Duodenal mucosa (tissue), 2 donors: ENCODE results near the gene POMGNT1.

Source experiments
- H3K27ac ChIP-seq: one replicate; pipeline ENCODE4 v1.7.0; 2013; ENCODE audit warnings: low read depth, low read length
- H3K27me3 ChIP-seq, 2 donors: one replicate each; pipeline ENCODE4 v1.7.0; 2013; ENCODE audit warnings: low read length in 2 of 2, control low read depth in 1 of 2; ENCODE audit not compliant: insufficient read depth in 2 of 2, control insufficient read depth in 1 of 2
- H3K36me3 ChIP-seq, 2 donors: one replicate each; pipeline ENCODE4 v1.7.0; 2013; ENCODE audit warnings: low read length in 2 of 2, control low read depth in 1 of 2; ENCODE audit not compliant: insufficient read depth in 2 of 2, control insufficient read depth in 1 of 2
- H3K4me1 ChIP-seq, 2 donors: one replicate each; pipeline ENCODE4 v1.7.0; 2013; ENCODE audit warnings: low read length in 2 of 2, control low read depth in 1 of 2; ENCODE audit not compliant: insufficient read depth in 2 of 2, control insufficient read depth in 1 of 2
- H3K4me3 ChIP-seq, 2 donors: one replicate each; pipeline ENCODE4 v1.7.0; 2013; ENCODE audit warnings: low read length in 2 of 2, low read depth in 1 of 2
- H3K9ac ChIP-seq, 2 donors: one replicate each; pipeline ENCODE4 v1.7.0; 2013; ENCODE audit warnings: low read length in 2 of 2, low read depth in 1 of 2
- H3K9me3 ChIP-seq, 2 donors: one replicate each; pipeline ENCODE4 v1.7.0; 2013; ENCODE audit warnings: low read length in 2 of 2, control low read depth in 1 of 2; ENCODE audit not compliant: control insufficient read depth in 1 of 2

Gene POMGNT1

DNA sequence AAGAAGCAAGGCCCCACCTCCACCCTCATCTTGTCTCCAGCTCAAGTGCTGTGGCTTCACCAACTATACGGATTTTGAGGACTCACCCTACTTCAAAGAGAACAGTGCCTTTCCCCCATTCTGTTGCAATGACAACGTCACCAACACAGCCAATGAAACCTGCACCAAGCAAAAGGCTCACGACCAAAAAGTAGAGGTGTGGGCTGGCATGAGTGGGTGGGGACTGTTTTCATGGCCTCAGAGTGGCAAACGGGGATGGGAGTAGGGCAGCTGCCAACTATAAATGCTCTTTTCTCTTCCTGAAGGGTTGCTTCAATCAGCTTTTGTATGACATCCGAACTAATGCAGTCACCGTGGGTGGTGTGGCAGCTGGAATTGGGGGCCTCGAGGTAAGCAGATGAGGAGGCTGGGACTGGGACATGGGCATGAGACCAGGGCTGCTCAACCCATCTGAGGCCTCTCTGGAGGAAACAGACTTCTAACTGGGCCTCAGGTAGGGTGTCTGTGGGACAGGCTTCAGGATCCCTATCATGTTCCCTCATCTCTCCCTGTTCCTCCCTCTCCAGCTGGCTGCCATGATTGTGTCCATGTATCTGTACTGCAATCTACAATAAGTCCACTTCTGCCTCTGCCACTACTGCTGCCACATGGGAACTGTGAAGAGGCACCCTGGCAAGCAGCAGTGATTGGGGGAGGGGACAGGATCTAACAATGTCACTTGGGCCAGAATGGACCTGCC is 13.1 kb downstream of the POMGNT1 start:
- Histone ChIP-seq H3K4me3 (no peak overlapping the region), H3K4me1 (peaks cover 72 to 78% of the 10 kb centered on the region in 2 donors), H3K9me3 (no peaks in the 10 kb centered on the region), H3K27ac (peak overlapping the region; percentile 82), H3K27me3 (no peaks in the 10 kb centered on the region), H3K36me3 (peaks cover 9 to 14% of the 10 kb centered on the region in 2 donors), H3K9ac (peak overlapping the region in 1 of 2 donors; percentile 22)

DNA sequence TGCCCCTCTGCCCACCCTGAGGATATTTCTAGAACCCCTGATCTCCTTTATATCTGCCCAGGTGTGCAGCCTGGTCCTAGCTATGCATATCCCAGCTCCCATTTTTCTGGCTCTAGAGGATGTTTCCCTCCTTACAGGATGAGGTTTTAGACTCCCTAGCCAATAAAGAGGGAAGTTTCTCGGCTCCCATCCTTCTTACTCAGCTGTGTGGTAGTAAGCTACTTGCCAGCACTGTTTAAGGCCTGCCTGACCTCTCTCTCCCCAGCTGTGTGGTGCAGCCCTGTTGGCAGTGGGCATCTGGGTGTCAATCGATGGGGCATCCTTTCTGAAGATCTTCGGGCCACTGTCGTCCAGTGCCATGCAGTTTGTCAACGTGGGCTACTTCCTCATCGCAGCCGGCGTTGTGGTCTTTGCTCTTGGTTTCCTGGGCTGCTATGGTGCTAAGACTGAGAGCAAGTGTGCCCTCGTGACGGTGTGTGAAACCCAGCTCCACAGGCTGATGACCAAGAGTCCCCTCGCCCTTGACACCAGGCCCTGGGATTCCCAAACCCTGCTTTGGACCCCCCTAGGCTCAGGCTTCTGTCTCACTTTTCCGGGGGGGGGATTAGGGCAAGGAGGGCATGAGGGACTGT is 14.2 kb downstream of the POMGNT1 start:
- H3K4me1 ChIP-seq = peaks cover 81 to 84% of the 10 kb centered on the region in 2 donors
- H3K36me3 ChIP-seq = peaks cover 5 to 7% of the 10 kb centered on the region in 2 donors
- peak overlapping the region; percentile 82 for H3K27ac ChIP-seq
- H3K9ac ChIP-seq = peak overlapping the region; percentile 55 to 71
- no peaks in the 10 kb centered on the region for H3K27me3 ChIP-seq
- H3K9me3 ChIP-seq = no peaks in the 10 kb centered on the region
- H3K4me3 ChIP-seq = peak overlapping the region; percentile 9 to 16

DNA sequence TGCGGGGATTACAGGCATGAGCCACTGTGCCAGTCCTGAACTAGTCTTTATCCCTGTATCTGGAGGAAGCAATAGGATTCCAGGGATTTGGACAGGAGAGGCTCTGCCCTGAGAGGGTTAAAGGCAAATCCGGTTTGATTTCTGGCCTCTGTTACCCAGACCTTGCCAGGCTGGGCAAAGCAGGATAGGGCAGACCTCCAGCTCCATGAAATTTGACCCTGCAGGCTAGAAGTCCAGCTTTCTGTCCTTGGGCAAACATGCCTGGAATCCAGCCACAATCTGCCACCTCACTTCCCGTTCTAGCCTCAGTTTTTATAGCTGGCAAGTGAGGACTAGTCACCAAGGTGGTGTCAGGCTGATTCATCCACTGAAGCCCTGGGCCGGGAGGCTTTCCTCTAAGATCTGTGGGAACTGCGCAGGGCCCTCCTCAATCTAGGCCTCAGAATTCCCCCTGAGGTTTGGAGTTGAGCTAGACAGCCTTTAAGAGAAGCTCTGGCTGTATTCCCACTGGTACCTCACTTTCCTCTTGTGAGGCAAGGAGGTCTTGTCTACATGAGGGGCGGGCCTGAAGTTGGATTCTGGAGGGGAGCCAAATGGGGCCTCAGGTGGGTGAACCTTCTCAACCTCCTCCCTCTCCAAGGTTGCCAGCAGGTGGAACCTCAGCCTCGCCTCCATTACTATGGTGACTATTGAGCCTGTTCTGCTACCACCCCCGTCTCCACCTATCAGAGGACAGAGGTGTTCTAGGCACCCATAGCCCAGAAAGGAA is 15.0 kb downstream of the POMGNT1 start:
- no peaks in the 10 kb centered on the region for H3K9me3 ChIP-seq
- H3K9ac ChIP-seq = peak overlapping the region; percentile 55 to 71
- H3K27ac ChIP-seq = peak overlapping the region; percentile 82
- peaks cover 76 to 80% of the 10 kb centered on the region in 2 donors for H3K4me1 ChIP-seq
- no peaks in the 10 kb centered on the region for H3K27me3 ChIP-seq
- H3K4me3 ChIP-seq = peak overlapping the region; percentile 9 to 16
- H3K36me3 ChIP-seq = peaks cover 5 to 7% of the 10 kb centered on the region in 2 donors

GRCh38 chr1:46181343-46182260 is 16.6 kb downstream of the POMGNT1 start:
- no peaks in the 10 kb centered on the region for H3K9me3 ChIP-seq
- peak overlapping the region; percentile 61 to 71 for H3K9ac ChIP-seq
- H3K36me3 ChIP-seq = peaks cover 0 to 5% of the 10 kb centered on the region in 2 donors
- H3K27me3 ChIP-seq = no peaks in the 10 kb centered on the region
- peak overlapping the region; percentile 61 for H3K27ac ChIP-seq
- H3K4me1 ChIP-seq = peaks cover 62 to 67% of the 10 kb centered on the region in 2 donors
- peak overlapping the region; percentile 44 to 64 for H3K4me3 ChIP-seq

GRCh38 chr1:46180082-46180616 is 18.1 kb downstream of the POMGNT1 start:
- no peaks in the 10 kb centered on the region for H3K36me3 ChIP-seq
- H3K9me3 ChIP-seq = no peaks in the 10 kb centered on the region
- H3K4me3 ChIP-seq = peak overlapping the region; percentile 44 to 64
- H3K27ac ChIP-seq = peak overlapping the region; percentile 61
- H3K27me3 ChIP-seq = no peaks in the 10 kb centered on the region
- H3K4me1 ChIP-seq = peaks cover 57 to 60% of the 10 kb centered on the region in 2 donors
- peak overlapping the region; percentile 61 to 71 for H3K9ac ChIP-seq

GRCh38 chr1:46179138-46180081 is 18.8 kb downstream of the POMGNT1 start:
- H3K36me3 ChIP-seq = no peaks in the 10 kb centered on the region
- H3K9ac ChIP-seq = peak overlapping the region in 1 of 2 donors; percentile 61
- H3K27ac ChIP-seq = no peak overlapping the region
- H3K9me3 ChIP-seq = no peaks in the 10 kb centered on the region
- no peaks in the 10 kb centered on the region for H3K27me3 ChIP-seq
- peaks cover 56 to 60% of the 10 kb centered on the region in 2 donors for H3K4me1 ChIP-seq
- peak overlapping the region; percentile 44 to 64 for H3K4me3 ChIP-seq

DNA sequence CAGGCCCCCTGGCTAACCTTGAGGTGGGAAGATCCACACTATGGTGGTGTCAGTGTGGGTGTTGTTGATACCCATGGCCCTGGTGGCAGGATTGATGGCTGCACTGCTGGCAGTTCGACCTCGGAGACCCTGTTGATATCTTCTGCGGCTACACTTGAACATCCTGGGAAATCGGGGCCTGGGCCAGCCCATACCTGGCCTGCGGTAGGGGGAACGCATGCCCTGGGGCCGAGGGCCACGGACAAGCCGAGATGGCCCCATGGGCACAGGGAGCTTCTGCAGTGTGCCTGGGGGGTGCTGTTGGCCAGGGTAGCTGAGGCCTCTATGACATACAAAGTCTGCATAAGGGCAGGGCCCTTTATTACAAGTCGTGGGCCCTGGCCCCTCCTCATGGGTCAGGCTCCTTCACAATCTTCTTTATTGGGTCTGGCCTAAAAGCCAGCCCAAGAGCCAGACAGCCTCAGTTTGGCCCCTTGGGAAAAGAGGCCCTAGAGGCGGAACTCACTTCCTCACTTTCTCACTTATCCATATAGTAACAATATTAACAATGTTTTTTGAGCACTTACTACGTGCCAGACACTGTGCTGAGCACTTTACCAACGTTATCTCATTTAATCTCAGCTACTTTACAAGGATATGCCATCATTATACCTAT is 21.9 kb downstream of the POMGNT1 start, which contains the start of gene P3R3URF:
TSS of gene P3R3URF (minus strand) at position 278 of the 655 bp plus-strand sequence. CDS start at position 261, 17 bp downstream.
- H3K27me3 ChIP-seq = no peaks in the 10 kb centered on the region
- H3K9me3 ChIP-seq = no peaks in the 10 kb centered on the region
- no peaks in the 10 kb centered on the region for H3K36me3 ChIP-seq
- no peak within 1 kb of the TSS for H3K9ac ChIP-seq
- peaks cover 48 to 52% of the 10 kb centered on the region in 2 donors for H3K4me1 ChIP-seq
- H3K27ac ChIP-seq = no peak within 1 kb of the TSS
- no peak within 1 kb of the TSS for H3K4me3 ChIP-seq

GRCh38 chr1:46175243-46175642 is 23.0 kb downstream of the POMGNT1 start:
- Histone ChIP-seq H3K4me3 (no peak overlapping the region), H3K9me3 (no peaks in the 10 kb centered on the region), H3K27ac (no peak overlapping the region), H3K9ac (no peak overlapping the region), H3K36me3 (no peaks in the 10 kb centered on the region), H3K27me3 (no peaks in the 10 kb centered on the region), H3K4me1 (peaks cover 41 to 42% of the 10 kb centered on the region in 2 donors)
